ENCODE results near the gene CPNE5. TPM values are rescaled to one million over a fixed set of nuclear protein-coding genes. Genes with fewer than 3 reads are reported as not detected.
A peak's percentile ranks its signal among the peaks of the same experiment; 100 is the strongest.

Gene CPNE5
- total and polyA plus RNA-seq, 9 of the 15 experiments (the other 6 are each of a cell fraction or from before 2014, with no cell fraction given) = 0.14 to 1.0 (median 0.46) TPM; not detected in 2

GRCh38 chr6:36817176-36817817, 21.9 kb downstream of the CPNE5 start:
- Histone ChIP-seq H3K27ac (ENCODE audit: extremely low read depth, low read depth, low read length) (no peak overlapping the region), H3K9ac (ENCODE audit: insufficient read depth in 1 of 2, low read depth in 2 of 2, low read length in 2 of 2) (no peak overlapping the region; a peak in 1 of 4 replicates), H3K9me3 (replicated peaks; ENCODE audit: control insufficient read depth, insufficient read depth, low read depth, low read length) (no peaks in the 10 kb centered on the region), H4K20me1 (replicated peaks; ENCODE audit: control insufficient read depth, insufficient read depth, low read length) (no peaks in the 10 kb centered on the region), H2AFZ (ENCODE audit: low read depth, low read length) (peak overlapping the region; percentile 20; the same call in 1 of the 2 replicates), H3K36me3 (ENCODE audit: control insufficient read depth, insufficient read depth, low read length) (no peaks in the 10 kb centered on the region), H3K4me2 (ENCODE audit: insufficient read depth, low read length) (no peak overlapping the region), H3K4me3 (no peak overlapping the region), H3K9me1 (ENCODE audit: control insufficient read depth, insufficient read depth, low read length) (no peaks in the 10 kb centered on the region), H3K4me1 (replicated peaks in 1 of 2; ENCODE audit: control insufficient read depth in 2 of 2, insufficient read depth in 2 of 2, low read length in 2 of 2) (peaks cover 14 to 29% of the 10 kb centered on the region in 2 experiments), H3K27me3 (ENCODE audit: control insufficient read depth in 2 of 2, insufficient read depth in 2 of 2, low read length in 2 of 2) (no peaks in the 10 kb centered on the region; a peak in 1 of 5 replicates), H3K79me2 (ENCODE audit: control insufficient read depth, insufficient read depth, low read length) (no peaks in the 10 kb centered on the region)
- no peak for TF ChIP-seq ZNF609 (CRISPR knock-in tag; IDR thresholded peaks at IDR 0.05; ENCODE audit: borderline replicate concordance)
- no peak for TF ChIP-seq MECOM (CRISPR knock-in tag; IDR thresholded peaks at IDR 0.05)
- no peak for TF ChIP-seq ZBTB43 (CRISPR knock-in tag; IDR thresholded peaks at IDR 0.05)
- TF ChIP-seq HMG20B (CRISPR knock-in tag; IDR thresholded peaks at IDR 0.05) = no peak
- TF ChIP-seq THRB (CRISPR knock-in tag; conservative IDR thresholded peaks at IDR 0.05) = no peak
- no peak for TF ChIP-seq ELF4 (CRISPR knock-in tag; IDR thresholded peaks at IDR 0.05)
- TF ChIP-seq TGIF2 (CRISPR knock-in tag; IDR thresholded peaks at IDR 0.05) = no peak
- CTCF ChIA-PET (ENCODE audit: low intra/inter-chr PET ratio) = no interaction called here
- BruUV-seq (replicated peaks) = no TSS peak
- DNase-seq (ENCODE audit: extremely low read depth in 1 of 4, low spot score in 3 of 4) (no peak), ATAC-seq (no peak), FAIRE-seq (no peak)
- in situ Hi-C loops (cut with MboI) (no loop called here), intact Hi-C loops (cut with micrococcal nuclease) (no loop called here)
- WGBS (ENCODE audit: insufficient coverage, low coverage, missing lambda C conversion rate) = 41% methylated on average over 9 of the region's 9 CpGs
- POLR2A ChIA-PET = interaction anchor here (0.6 to 1.9 kb wide), 3 partner anchors 17 to 36 kb away, joined by 3 to 5 read pairs (median 4); no protein-coding TSS in a partner anchor
